Thyroid gland (tissue), 4 donors: ENCODE results near the gene PNMA6F.
"Not testable (repeated sequence)": the region's sequence is repeated elsewhere in the genome, so short reads cannot be mapped to it uniquely, and the experiment has no call there.

Experiments used
- CTCF ChIP-seq, 6 experiments: fragments of 200-600 bp in 3 of 6; fragments of 450-650 bp in 3 of 6; sonication (generic) in 3 of 6; IDR thresholded peaks; one replicate each; pipeline ENCODE4 v1.5.1; 2016 to 2019; ENCODE audit warnings: antibody characterized with exemption in 6 of 6, mild to moderate bottlenecking in 2 of 6, inconsistent platforms in 1 of 6, moderate library complexity in 1 of 6
- POLR2A ChIP-seq, 2 donors: fragments of 450-650 bp; IDR thresholded peaks; one replicate each; pipeline ENCODE4 v1.6.1; 2017; ENCODE audit warnings: antibody characterized with exemption in 2 of 2, mild to moderate bottlenecking in 2 of 2, moderate library complexity in 1 of 2

- TF ChIP-seq POLR2A, CTCF (IDR thresholded peaks at IDR 0.05): not testable (repeated sequence)
Measured at GRCh38 chrX:153272584-153272983, 49.0 kb downstream of the PNMA6F start.
